Measurements from ENCODE around the gene S100A2.
"Not testable (repeated sequence)": the region's sequence is repeated elsewhere in the genome, so short reads cannot be mapped to it uniquely, and the experiment has no call there.

The S100A2 gene

GRCh38 chr1:153588033-153588432 is 22.4 kb upstream of the S100A2 start:
- not testable (repeated sequence) for DNase-seq

- DNase-seq, result no peak
These were observed 21.7 kb upstream of the S100A2 start for GRCh38 chr1:153587314-153587713.

- no peak for DNase-seq
These were observed 20.7 kb upstream of the S100A2 start for GRCh38 chr1:153586347-153586746.

- no peak for DNase-seq
These were observed 19.4 kb upstream of the S100A2 start for GRCh38 chr1:153585006-153585405.

- DNase-seq, result no peak
These were observed 18.3 kb upstream of the S100A2 start for GRCh38 chr1:153583976-153584375.

GRCh38 chr1:153583514-153583913 is 17.9 kb upstream of the S100A2 start:
- not testable (repeated sequence) for DNase-seq

GRCh38 chr1:153582836-153583235 is 17.2 kb upstream of the S100A2 start:
- not testable (repeated sequence) for DNase-seq

GRCh38 chr1:153578936-153579335 is 13.3 kb upstream of the S100A2 start:
- DNase-seq, result no peak

GRCh38 chr1:153578490-153578889 is 12.8 kb upstream of the S100A2 start:
- no peak for DNase-seq

GRCh38 chr1:153577624-153578051 is 12.0 kb upstream of the S100A2 start:
- no peak for DNase-seq

GRCh38 chr1:153577138-153577537 is 11.5 kb upstream of the S100A2 start:
- DNase-seq, result no peak

GRCh38 chr1:153575497-153575896 is 9.9 kb upstream of the S100A2 start:
- not testable (repeated sequence) for DNase-seq

GRCh38 chr1:153575081-153575491 is 9.4 kb upstream of the S100A2 start:
- DNase-seq, result not testable (repeated sequence)

GRCh38 chr1:153573351-153573750 is 7.7 kb upstream of the S100A2 start:
- DNase-seq, result no peak

- peak; percentile 52 for DNase-seq
These were observed 6.9 kb upstream of the S100A2 start for GRCh38 chr1:153572569-153573015.

- DNase-seq, result no peak
These were observed 6.1 kb upstream of the S100A2 start for GRCh38 chr1:153571706-153572105.

GRCh38 chr1:153570874-153571273 is 5.2 kb upstream of the S100A2 start:
- no peak for DNase-seq

GRCh38 chr1:153569465-153569864 is 3.8 kb upstream of the S100A2 start:
- DNase-seq, result no peak

GRCh38 chr1:153568367-153569099 is 2.9 kb upstream of the S100A2 start:
- peak; percentile 47 for DNase-seq

- DNase-seq, result no peak
These were observed 2.1 kb upstream of the S100A2 start for GRCh38 chr1:153567621-153568366.

- no peak for DNase-seq
These were observed 1.0 kb upstream of the S100A2 start for GRCh38 chr1:153566414-153567371.

GRCh38 chr1:153563991-153564390 is 1.7 kb downstream of the S100A2 start:
- no peak for DNase-seq

- DNase-seq, result no peak
These were observed 2.2 kb downstream of the S100A2 start for GRCh38 chr1:153563483-153563901.
